Lung (tissue), 12 donors: ENCODE data around the gene SRXN1. TPM values are rescaled to one million over a fixed set of nuclear protein-coding genes. Genes with fewer than 3 reads are reported as not detected.

Source experiments
- ATAC-seq: fragments of 200-7000 bp; cut with Tn5 transposase; one replicate; pipeline ENCODE4 v1.9.1; 2020; ENCODE audit warnings: moderate number of reproducible peaks; ENCODE audit not compliant: insufficient read depth, low FRiP score
- DNase-seq, 3 donors: peaks; one replicate each; pipeline ENCODE4 v3.0.0-alpha.2; 2013 to 2017
- H3K27ac ChIP-seq, 2 donors: one replicate each; pipeline ENCODE4 v1.5.1; 2013; ENCODE audit warnings: mild to moderate bottlenecking in 2 of 2, moderate library complexity in 2 of 2, control low read depth in 1 of 2, inconsistent platforms in 1 of 2, low read depth in 1 of 2, low read length in 1 of 2
- H3K27me3 ChIP-seq, 3 donors: one replicate each; pipeline ENCODE4 v1.5.1; 2013; ENCODE audit warnings: low read length in 2 of 3; ENCODE audit not compliant: control insufficient read depth in 3 of 3, insufficient read depth in 3 of 3
- H3K36me3 ChIP-seq, 4 donors: one replicate each; pipeline ENCODE4 v1.5.1; 2013; ENCODE audit warnings: low read length in 4 of 4, mild to moderate bottlenecking in 1 of 4, moderate library complexity in 1 of 4; ENCODE audit not compliant: control insufficient read depth in 4 of 4, insufficient read depth in 4 of 4
- H3K4me1 ChIP-seq, 5 donors: one replicate each; pipeline ENCODE4 v1.5.1; 2013; ENCODE audit warnings: low read length in 5 of 5, mild to moderate bottlenecking in 2 of 5, moderate library complexity in 1 of 5; ENCODE audit not compliant: control insufficient read depth in 5 of 5, insufficient read depth in 5 of 5
- H3K4me3 ChIP-seq: one replicate; pipeline ENCODE4 v1.5.1; 2013; ENCODE audit warnings: mild to moderate bottlenecking, control low read depth, moderate library complexity
- H3K9ac ChIP-seq, 2 donors: one replicate each; pipeline ENCODE4 v1.5.1; 2013; ENCODE audit warnings: low read length in 2 of 2, control low read depth in 1 of 2; ENCODE audit not compliant: insufficient read depth in 1 of 2
- H3K9me3 ChIP-seq, 4 donors: one replicate each; pipeline ENCODE4 v1.5.1; 2013; ENCODE audit warnings: low read length in 3 of 4, mild to moderate bottlenecking in 1 of 4, moderate library complexity in 1 of 4; ENCODE audit not compliant: control insufficient read depth in 4 of 4, insufficient read depth in 3 of 4
- CTCF ChIP-seq: IDR thresholded peaks from 2 replicates; pipeline ENCODE4 v1.5.1; 2012; ENCODE audit warnings: mild to moderate bottlenecking; ENCODE audit errors: control extremely low read depth, extremely low read depth
- WGBS, 2 donors: extraction: QIAGEN DNeasy Blood & Tissue Kit; methylation state at CpG; one replicate each; pipeline ENCODE4 v1.1.7; 2013; 5-methylcytosine and 5-hydroxymethylcytosine counted together
- polyA plus RNA-seq, 2 donors: library from polyadenylated mRNA; stranded (reverse); fragments of 200-250 nt; gene quantifications; one replicate each; pipeline ENCODE4 v1.2.1, GENCODE V29; 2013
- total RNA-seq, 2 donors: library from RNA; depleted of rRNA in 1 of 2; stranded (reverse); fragments of >200 nt in 1 of 2; gene quantifications; one replicate each; pipeline ENCODE4 v1.2.1, GENCODE V29; 2014 to 2021
- donor health status: control.
- donor health status: control.
- donor health status: Bipolar disorder and iron deficiency.
- donor health status: healthy.
- donor health status: DM: yes; HTN: yes; CAD: no.

The SRXN1 gene
- total and polyA plus RNA-seq, 4 donors: 6.1 to 47.4 (median 25.3) TPM

DNA sequence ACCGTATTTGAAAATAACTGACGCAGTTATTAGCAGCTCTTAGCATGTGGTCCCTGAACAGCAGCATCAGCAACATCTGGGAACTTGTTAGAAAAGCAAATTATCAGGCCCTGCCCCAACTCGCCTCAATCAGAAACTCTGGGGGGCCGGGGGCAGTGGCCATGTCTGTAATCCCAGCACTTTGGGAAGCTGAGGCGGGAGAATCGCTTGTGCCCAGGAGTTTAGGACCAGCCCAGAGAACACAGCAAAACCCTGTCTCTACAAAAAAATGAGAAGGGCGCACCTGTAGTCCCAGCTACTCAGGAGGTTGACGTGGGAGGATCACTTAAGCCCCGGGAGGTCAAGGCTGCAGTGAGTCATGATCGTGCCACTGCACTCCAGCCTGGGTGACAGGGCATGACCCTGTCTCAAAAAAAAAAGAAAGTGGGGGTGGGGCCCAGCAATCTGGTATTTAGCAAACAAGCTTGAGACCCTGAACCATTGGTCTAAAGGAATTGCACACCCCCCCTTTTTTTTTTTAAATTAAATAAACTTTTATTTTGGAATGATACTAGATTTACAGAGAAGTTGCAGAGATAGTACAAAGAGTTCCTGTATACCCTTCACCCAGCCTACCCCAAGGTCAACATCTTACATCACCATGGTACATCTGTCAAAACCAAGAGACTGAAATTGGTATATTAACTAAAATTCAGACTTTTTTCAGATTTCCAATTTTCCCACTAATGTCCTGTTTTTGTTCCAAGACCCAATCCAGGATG lies 6.7 kb downstream of the SRXN1 start:
- H3K27ac ChIP-seq: no peak overlapping the region
- no peak for TF ChIP-seq CTCF
- H3K36me3 ChIP-seq: peaks cover 7 to 25% (median 9%) of the 10 kb centered on the region in 4 donors
- H3K27me3 ChIP-seq: no peaks in the 10 kb centered on the region
- no peak for ATAC-seq
- 84 to 91% methylated on average over 10 of the region's 10 CpGs for WGBS, 2 donors
- no peak overlapping the region for H3K4me3 ChIP-seq
- no peak for DNase-seq
- no peak overlapping the region for H3K9ac ChIP-seq
- H3K9me3 ChIP-seq: peaks cover 0 to 9% (median 0%) of the 10 kb centered on the region in 4 donors
- peaks cover 0 to 2% (median 0%) of the 10 kb centered on the region in 5 donors for H3K4me1 ChIP-seq

DNA sequence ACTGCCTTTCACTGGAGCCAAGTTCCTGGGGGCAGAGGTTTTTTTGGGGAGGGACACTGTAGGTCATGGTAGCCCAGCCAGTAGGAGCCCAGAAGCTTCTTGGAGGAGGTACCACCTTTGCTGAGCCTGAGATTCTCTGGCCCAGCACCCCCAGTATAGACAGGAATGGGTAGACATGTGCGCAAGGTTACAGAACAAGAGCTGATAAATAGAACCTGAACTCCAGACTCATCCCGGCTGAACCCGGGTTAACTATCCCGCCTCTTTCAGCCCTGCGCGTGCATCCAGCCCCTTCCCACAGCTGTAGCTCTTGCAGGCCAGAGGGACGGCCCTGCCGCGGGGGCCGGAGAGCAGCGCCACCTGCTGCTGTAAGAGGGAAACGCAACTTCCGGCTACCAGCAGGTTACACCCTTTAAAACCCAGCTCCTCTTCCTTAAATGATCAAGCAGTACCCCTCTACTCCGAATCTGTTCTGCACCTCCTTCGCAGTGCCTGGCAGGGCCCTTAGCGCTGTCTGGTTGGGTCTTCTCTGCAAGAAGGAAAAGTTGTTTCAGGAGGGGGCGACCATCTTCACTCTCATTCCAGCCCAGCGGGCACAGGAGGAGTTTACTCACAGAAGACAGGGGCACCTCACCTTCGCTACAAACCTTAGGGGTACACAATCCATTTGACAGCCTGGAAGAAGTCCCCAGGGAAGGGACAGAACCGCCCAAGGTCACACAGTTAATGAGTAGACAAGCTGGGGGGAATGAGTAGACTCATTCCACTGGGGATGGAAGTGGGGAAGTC lies 7.5 kb downstream of the SRXN1 start:
- ATAC-seq (peak; percentile 86), DNase-seq (peak; percentile 73 to 86 (median 84))
- Histone ChIP-seq H3K9me3 (peaks cover 0 to 9% (median 0%) of the 10 kb centered on the region in 4 donors), H3K4me3 (no peak overlapping the region), H3K9ac (no peak overlapping the region), H3K4me1 (peaks cover 0 to 2% (median 0%) of the 10 kb centered on the region in 5 donors), H3K27ac (no peak overlapping the region), H3K36me3 (peaks cover 7 to 23% (median 9%) of the 10 kb centered on the region in 4 donors), H3K27me3 (no peaks in the 10 kb centered on the region)
- 16 to 21% methylated on average over 20 of the region's 20 CpGs for whole genome bisulfite sequencing, 2 donors
- TF ChIP-seq CTCF: peak; percentile 95

DNA sequence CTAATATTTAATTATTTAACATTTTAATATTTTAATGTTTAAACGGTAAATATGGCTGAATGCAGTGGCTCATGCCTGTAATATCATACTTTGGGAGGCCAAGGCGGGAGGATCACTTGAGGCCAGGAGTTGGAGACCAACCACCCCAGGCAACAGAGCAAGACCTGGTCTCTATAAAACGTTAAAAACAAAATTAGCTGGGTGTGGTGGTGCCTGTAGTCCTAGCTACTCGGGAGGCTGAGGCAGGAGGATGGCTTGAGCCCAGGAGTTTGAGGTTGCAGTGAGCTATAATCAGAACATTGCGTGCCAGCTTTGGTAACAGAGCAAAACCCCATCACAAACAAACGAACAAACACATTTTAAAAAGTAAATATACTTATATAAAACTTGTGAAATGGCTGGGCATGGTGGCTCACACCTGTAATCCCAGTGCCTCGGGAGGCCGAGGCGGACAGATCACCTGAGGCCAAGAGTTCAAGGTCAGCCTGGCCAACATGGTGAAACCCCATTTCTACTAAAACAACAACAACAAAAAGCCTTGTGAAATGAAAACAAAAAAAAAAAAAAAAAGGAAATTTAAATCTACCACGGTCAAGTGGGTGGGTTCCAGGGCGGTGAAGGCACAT lies 8.2 kb downstream of the SRXN1 start:
- Histone ChIP-seq H3K9ac (no peak overlapping the region), H3K4me3 (no peak overlapping the region), H3K9me3 (peaks cover 0 to 9% (median 0%) of the 10 kb centered on the region in 4 donors), H3K27ac (no peak overlapping the region), H3K36me3 (peaks cover 7 to 18% (median 9%) of the 10 kb centered on the region in 4 donors), H3K4me1 (peaks cover 0 to 2% (median 0%) of the 10 kb centered on the region in 5 donors), H3K27me3 (no peaks in the 10 kb centered on the region)
- DNase-seq (no peak), ATAC-seq (no peak)
- WGBS, 2 donors: 81 to 86% methylated on average over 11 of the region's 11 CpGs
- TF ChIP-seq CTCF: no peak
